Measurements from ENCODE around the gene ETV5. TPM values are rescaled to one million over a fixed set of nuclear protein-coding genes. Genes with fewer than 3 reads are reported as not detected.

ETV5 gene
- total and polyA plus RNA-seq, 10 of the 15 experiments (the other 5 are each of a cell fraction or from before 2014, with no cell fraction given), result 5.0 to 18.4 (median 7.4) TPM

GRCh38 chr3:186001842-186002241, 107.0 kb downstream of the ETV5 start:
- FAIRE-seq (no peak), ATAC-seq (no peak), DNase-seq (ENCODE audit: low read depth, low spot score) (no peak)
- peak; percentile 73 for TF ChIP-seq SPI1 (IDR thresholded peaks at IDR 0.05; ENCODE audit: borderline replicate concordance, insufficient read depth, low read depth, low read length)
- no peak for TF ChIP-seq SKIL (IDR thresholded peaks at IDR 0.05; ENCODE audit: low read depth, poor library complexity, severe bottlenecking)
- H3K4me2 ChIP-seq (ENCODE audit: control insufficient read depth, insufficient read depth), result no peak overlapping the region
- H2AFZ ChIP-seq (ENCODE audit: control insufficient read depth, low read depth, low read length), result no peak overlapping the region
- no peaks in the 10 kb centered on the region for H3K79me2 ChIP-seq (ENCODE audit: control insufficient read depth, insufficient read depth, low read length)
- H3K9me3 ChIP-seq (replicated peaks; ENCODE audit: control insufficient read depth, insufficient read depth, low read length), result no peaks in the 10 kb centered on the region
- in situ Hi-C loops (cut with MboI), result no loop called here
- WGBS (ENCODE audit: insufficient coverage, insufficient replicate concordance, low lambda C conversion rate, missing lambda C conversion rate), result 0% methylated on average over 2 of the region's 2 CpGs
- ChIA-PET SMC1A (ENCODE audit: uncharacterized antibody, unreplicated experiment) (no interaction called here), CTCF (interaction anchor here (1.7 to 1.9 kb wide), 2 partner anchors 13 to 533 kb away, joined by 4 to 8 read pairs; no protein-coding TSS in a partner anchor), POLR2A (no interaction called here), RAD21 (ENCODE audit: unreplicated experiment) (interaction anchor here (1.0 to 1.8 kb wide), 2 partner anchors 241 to 538 kb away, joined by 3 to 8 read pairs; no protein-coding TSS in a partner anchor)
- H3K36me3 ChIP-seq (ENCODE audit: control insufficient read depth in 2 of 2, insufficient read depth in 2 of 2, low read length in 1 of 2), result no peaks in the 10 kb centered on the region
- intact Hi-C loops (cut with micrococcal nuclease; ENCODE audit: unreplicated experiment), result no loop called here
- H3K9ac ChIP-seq (ENCODE audit: control insufficient read depth, insufficient read depth, low read length), result no peak overlapping the region
- no TSS peak for BruUV-seq (replicated peaks)
- peaks cover 6% of the 10 kb centered on the region for H3K4me1 ChIP-seq (ENCODE audit: control insufficient read depth, insufficient read depth, low read length)
- H3K27me3 ChIP-seq (replicated peaks in 1 of 2; ENCODE audit: control insufficient read depth in 2 of 2, insufficient read depth in 2 of 2, low read length in 1 of 2), result no peaks in the 10 kb centered on the region; a peak in 1 of 4 replicates
- H3K4me3 ChIP-seq, result no peak overlapping the region
- no peak overlapping the region for H3K27ac ChIP-seq (ENCODE audit: control insufficient read depth, insufficient read depth)
- H4K20me1 ChIP-seq (ENCODE audit: control insufficient read depth, insufficient read depth), result no peaks in the 10 kb centered on the region

- no peaks in the 10 kb centered on the region for H3K9me3 ChIP-seq (replicated peaks; ENCODE audit: control insufficient read depth, insufficient read depth, low read length)
- DNase-seq (ENCODE audit: low read depth, low spot score) (no peak), ATAC-seq (no peak), FAIRE-seq (no peak)
- ChIA-PET POLR2A (no interaction called here), CTCF (interaction anchor here (0.6 to 1.6 kb wide), 5 partner anchors 186 to 541 kb away, joined by 3 to 4 read pairs (median 3); no protein-coding TSS in a partner anchor), SMC1A (ENCODE audit: uncharacterized antibody, unreplicated experiment) (interaction anchor here (1.3 kb wide), 1 partner anchor 12 kb away, joined by 3 read pairs; no protein-coding TSS in a partner anchor), RAD21 (ENCODE audit: unreplicated experiment) (interaction anchor here (1.2 kb wide), 1 partner anchor 20 kb away, joined by 3 read pairs; no protein-coding TSS in a partner anchor)
- no TSS peak for BruUV-seq (replicated peaks)
- H3K4me2 ChIP-seq (ENCODE audit: control insufficient read depth, insufficient read depth), result no peak overlapping the region
- no peak overlapping the region for H3K4me3 ChIP-seq
- 66% methylated on average over 14 of the region's 14 CpGs for WGBS (ENCODE audit: insufficient coverage, insufficient replicate concordance, low lambda C conversion rate, missing lambda C conversion rate)
- in situ Hi-C loops (cut with MboI) (no loop called here), intact Hi-C loops (cut with micrococcal nuclease; ENCODE audit: unreplicated experiment) (no loop called here)
- H3K79me2 ChIP-seq (ENCODE audit: control insufficient read depth, insufficient read depth, low read length), result no peaks in the 10 kb centered on the region
- no peaks in the 10 kb centered on the region for H3K36me3 ChIP-seq (ENCODE audit: control insufficient read depth in 2 of 2, insufficient read depth in 2 of 2, low read length in 1 of 2)
- no peaks in the 10 kb centered on the region; a peak in 1 of 4 replicates for H3K27me3 ChIP-seq (replicated peaks in 1 of 2; ENCODE audit: control insufficient read depth in 2 of 2, insufficient read depth in 2 of 2, low read length in 1 of 2)
- H2AFZ ChIP-seq (ENCODE audit: control insufficient read depth, low read depth, low read length), result no peak overlapping the region
- peaks cover 2% of the 10 kb centered on the region; the same call in 1 of the 2 replicates for H3K4me1 ChIP-seq (ENCODE audit: control insufficient read depth, insufficient read depth, low read length)
- no peak overlapping the region for H3K27ac ChIP-seq (ENCODE audit: control insufficient read depth, insufficient read depth)
- no peak overlapping the region for H3K9ac ChIP-seq (ENCODE audit: control insufficient read depth, insufficient read depth, low read length)
- no peaks in the 10 kb centered on the region for H4K20me1 ChIP-seq (ENCODE audit: control insufficient read depth, insufficient read depth)
- no peak for TF ChIP-seq TBL1XR1 (IDR thresholded peaks at IDR 0.05; ENCODE audit: low read depth, low read length)
- TF ChIP-seq FOS (IDR thresholded peaks at IDR 0.05; ENCODE audit: borderline replicate concordance, extremely low read depth, insufficient read length), result no peak
- TF ChIP-seq MLLT1 (IDR thresholded peaks at IDR 0.05), result no peak
- TF ChIP-seq E4F1 (IDR thresholded peaks at IDR 0.05; ENCODE audit: borderline replicate concordance, partially characterized antibody), result no peak
- no peak for TF ChIP-seq EED (IDR thresholded peaks at IDR 0.05; ENCODE audit: low read depth)
- no peak for TF ChIP-seq IRF5 (IDR thresholded peaks at IDR 0.05; ENCODE audit: borderline replicate concordance)
These were observed 109.7 kb downstream of the ETV5 start for GRCh38 chr3:185999221-185999620.

All from GM12878 (cell line).